Calu3 (cell line): ENCODE measurements around the gene COL24A1. TPM values are rescaled to one million over a fixed set of nuclear protein-coding genes. Genes with fewer than 3 reads are reported as not detected.

Experiments
- BruUV-seq: library from RNA; stranded (reverse); fragments of 400-500 nt; replicated peaks from 2 replicates; lab custom pipeline; 2021; lab: Mats Ljungman, UMichigan
- CTCF ChIA-PET: fragments of 300-600 bp; sonication (Branson Sonifier 250); formaldehyde crosslinking; loops from one replicate; lab custom pipeline; 2022; ENCODE audit warnings: antibody characterized with exemption; lab: Charles Lee
- DNase-seq: peaks from one replicate; pipeline ENCODE4 v3.0.0; 2022
- H3K27ac Mint-ChIP-seq: one replicate; pipeline ENCODE4 v1.8.0; 2022; ENCODE audit warnings: mixed read lengths; ENCODE audit not compliant: unreplicated experiment
- H3K27me3 Mint-ChIP-seq: one replicate; pipeline ENCODE4 v1.8.0; 2022; ENCODE audit warnings: mixed read lengths; ENCODE audit not compliant: unreplicated experiment
- H3K36me3 Mint-ChIP-seq: one replicate; pipeline ENCODE4 v1.8.0; 2022; ENCODE audit warnings: mild to moderate bottlenecking, moderate library complexity, mixed read lengths; ENCODE audit not compliant: insufficient read depth, unreplicated experiment
- H3K4me1 Mint-ChIP-seq: one replicate; pipeline ENCODE4 v1.8.0; 2022; ENCODE audit warnings: mild to moderate bottlenecking, low read depth, mixed read lengths; ENCODE audit not compliant: unreplicated experiment
- H3K4me3 Mint-ChIP-seq: one replicate; pipeline ENCODE4 v1.8.0; 2022; ENCODE audit warnings: mild to moderate bottlenecking, low read depth, moderate library complexity, mixed read lengths; ENCODE audit not compliant: unreplicated experiment
- H3K9me3 Mint-ChIP-seq: one replicate; pipeline ENCODE4 v1.8.0; 2022; ENCODE audit warnings: low read depth, mixed read lengths; ENCODE audit not compliant: unreplicated experiment
- intact Hi-C: fragments of 100-400 bp; cut with micrococcal nuclease; formaldehyde crosslinking; loops from one replicate; pipeline ENCODE4 v1.10.0; 2022; ENCODE audit not compliant: unreplicated experiment
- total RNA-seq: library from RNA; stranded (reverse); gene quantifications from 2 replicates; pipeline ENCODE4 v1.2.3, GENCODE V29; 2022
- TF ChIP-seq, protein P1 (sequence below): fragments of 200-600 bp; IDR thresholded peaks from one replicate; pipeline ENCODE4 v1.8.0; 2022; ENCODE audit warnings: antibody characterized with exemption; ENCODE audit not compliant: unreplicated experiment

The COL24A1 gene
- total RNA-seq, 1 experiment from 2014 or later = not detected

DNA sequence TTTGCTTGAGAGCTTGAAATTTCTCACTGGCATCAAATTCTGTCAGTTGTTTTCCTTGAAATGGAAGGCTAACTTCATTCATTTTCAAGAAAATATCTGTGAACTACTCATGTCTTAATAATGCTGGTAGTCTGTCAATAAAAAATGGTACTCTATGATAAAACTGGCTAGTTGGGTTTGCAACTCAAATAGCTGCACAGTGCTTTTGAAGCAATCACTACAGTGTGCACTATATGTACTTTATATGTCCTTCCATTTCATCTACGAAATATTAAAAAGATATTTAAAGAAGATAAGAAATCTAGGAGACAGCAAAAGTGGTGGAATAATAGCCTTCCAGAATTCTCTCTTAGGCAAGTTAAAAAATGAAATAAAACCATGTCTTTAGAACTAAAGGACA is 408.5 kb downstream of the COL24A1 start:
- Mint-ChIP-seq H3K27ac (no peak overlapping the region), H3K36me3 (no peaks in the 10 kb centered on the region), H3K27me3 (no peaks in the 10 kb centered on the region), H3K4me1 (no peaks in the 10 kb centered on the region), H3K9me3 (no peaks in the 10 kb centered on the region), H3K4me3 (no peak overlapping the region)
- no TSS peak for BruUV-seq
- no peak for DNase-seq
- intact Hi-C loops = no loop called here
- CTCF ChIA-PET = no interaction called here
- TF ChIP-seq, protein P1, sequence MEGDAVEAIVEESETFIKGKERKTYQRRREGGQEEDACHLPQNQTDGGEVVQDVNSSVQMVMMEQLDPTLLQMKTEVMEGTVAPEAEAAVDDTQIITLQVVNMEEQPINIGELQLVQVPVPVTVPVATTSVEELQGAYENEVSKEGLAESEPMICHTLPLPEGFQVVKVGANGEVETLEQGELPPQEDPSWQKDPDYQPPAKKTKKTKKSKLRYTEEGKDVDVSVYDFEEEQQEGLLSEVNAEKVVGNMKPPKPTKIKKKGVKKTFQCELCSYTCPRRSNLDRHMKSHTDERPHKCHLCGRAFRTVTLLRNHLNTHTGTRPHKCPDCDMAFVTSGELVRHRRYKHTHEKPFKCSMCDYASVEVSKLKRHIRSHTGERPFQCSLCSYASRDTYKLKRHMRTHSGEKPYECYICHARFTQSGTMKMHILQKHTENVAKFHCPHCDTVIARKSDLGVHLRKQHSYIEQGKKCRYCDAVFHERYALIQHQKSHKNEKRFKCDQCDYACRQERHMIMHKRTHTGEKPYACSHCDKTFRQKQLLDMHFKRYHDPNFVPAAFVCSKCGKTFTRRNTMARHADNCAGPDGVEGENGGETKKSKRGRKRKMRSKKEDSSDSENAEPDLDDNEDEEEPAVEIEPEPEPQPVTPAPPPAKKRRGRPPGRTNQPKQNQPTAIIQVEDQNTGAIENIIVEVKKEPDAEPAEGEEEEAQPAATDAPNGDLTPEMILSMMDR = no peak

DNA sequence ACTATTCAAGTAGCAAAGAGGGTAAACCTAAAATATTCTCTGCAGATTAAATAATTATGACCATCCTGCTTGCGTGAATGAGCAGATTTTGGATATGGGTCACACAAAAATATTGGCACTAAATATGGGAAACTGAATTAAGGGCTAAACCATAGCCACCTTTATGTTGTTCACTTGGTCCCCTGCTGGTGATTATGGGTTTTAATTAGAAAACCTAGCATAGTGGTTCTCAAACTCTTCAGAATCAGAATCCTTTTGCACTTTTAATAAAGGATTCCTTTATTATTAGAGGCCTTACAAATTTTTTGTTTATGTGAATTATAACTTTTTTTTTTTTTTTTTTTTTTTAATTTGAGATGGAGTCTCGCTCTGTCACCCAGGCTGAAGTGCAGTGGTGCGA is 409.8 kb downstream of the COL24A1 start:
- no TSS peak for BruUV-seq
- Mint-ChIP-seq H3K4me3 (no peak overlapping the region), H3K9me3 (no peaks in the 10 kb centered on the region)

DNA sequence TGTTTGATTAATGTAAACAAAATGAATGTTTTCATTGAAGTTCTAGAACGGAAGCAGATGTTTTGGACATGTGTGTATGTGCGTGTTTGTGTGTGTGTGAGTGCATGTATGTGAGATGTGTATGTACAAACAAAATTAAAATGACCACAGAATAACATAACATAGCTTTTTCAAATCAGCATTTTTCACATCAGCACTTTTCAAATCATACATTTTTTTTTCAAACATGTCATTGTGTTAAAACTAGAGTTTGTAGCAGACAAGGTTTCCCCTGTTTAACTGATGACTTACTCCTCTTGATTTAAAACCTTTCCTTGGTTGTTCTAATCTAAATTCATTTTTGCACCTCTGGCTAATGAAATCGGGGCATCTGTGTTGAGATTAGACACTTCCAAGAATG is 412.8 kb downstream of the COL24A1 start:
- Mint-ChIP-seq H3K36me3 (no peaks in the 10 kb centered on the region), H3K4me3 (no peak overlapping the region), H3K27ac (no peak overlapping the region), H3K4me1 (no peaks in the 10 kb centered on the region), H3K9me3 (no peaks in the 10 kb centered on the region), H3K27me3 (no peaks in the 10 kb centered on the region)
- intact Hi-C loops = no loop called here
- CTCF ChIA-PET = no interaction called here
- TF ChIP-seq, protein P1 = no peak
- DNase-seq = no peak
- BruUV-seq = no TSS peak

More for the DNA sequence above, 409.8 kb downstream of the COL24A1 start:
- no peak overlapping the region for H3K27ac Mint-ChIP-seq
- intact Hi-C loops = no loop called here
- CTCF ChIA-PET = no interaction called here
- no peaks in the 10 kb centered on the region for H3K4me1 Mint-ChIP-seq
- H3K27me3 Mint-ChIP-seq = no peaks in the 10 kb centered on the region
- TF ChIP-seq, protein P1 = no peak
- no peak for DNase-seq
- H3K36me3 Mint-ChIP-seq = no peaks in the 10 kb centered on the region

DNA sequence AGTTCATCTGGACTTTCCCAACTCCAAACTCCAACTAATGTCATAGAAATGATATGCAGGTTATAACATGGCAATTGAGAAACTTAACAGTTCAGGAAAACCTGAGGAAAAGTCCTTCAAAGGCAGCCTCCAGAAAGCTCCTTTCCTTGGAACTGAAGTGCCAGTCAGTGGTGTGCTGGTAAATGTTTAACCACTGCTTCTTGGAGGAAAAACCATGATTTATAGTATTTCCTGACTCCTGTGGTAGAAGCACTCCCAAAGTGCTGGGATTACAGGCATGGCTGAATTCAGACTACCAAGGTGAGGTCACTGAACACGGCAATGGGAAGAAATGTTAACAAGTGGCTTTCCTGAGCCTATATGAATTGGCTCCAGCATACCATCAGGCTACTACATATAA is 421.6 kb downstream of the COL24A1 start:
- Mint-ChIP-seq H3K27me3 (no peaks in the 10 kb centered on the region), H3K9me3 (no peaks in the 10 kb centered on the region), H3K4me1 (peaks cover 8% of the 10 kb centered on the region), H3K4me3 (no peak overlapping the region), H3K27ac (no peak overlapping the region), H3K36me3 (no peaks in the 10 kb centered on the region)
- intact Hi-C loops = loop anchor here (10.0 kb wide), 1 partner anchor 420 kb away; the partner anchor contains the start of gene COL24A1
- CTCF ChIA-PET = interaction anchor here (0.6 kb wide), 1 partner anchor 27 kb away, joined by 3 read pairs; the partner anchor contains the start of gene ZNHIT6
- peak; percentile 5 for DNase-seq
- no TSS peak for BruUV-seq
- TF ChIP-seq, protein P1 = no peak
